IMR-90 (cell line): ENCODE data around the gene LEKR1. TPM values are rescaled to one million over a fixed set of nuclear protein-coding genes. Genes with fewer than 3 reads are reported as not detected.

Experiments
- ATAC-seq: fragments of 200-7000 bp; cut with Tn5 transposase; 2 replicates; pipeline ENCODE4 v1.9.1; 2020; ENCODE audit warnings: low read depth, mild to moderate bottlenecking, moderate library complexity
- BruUV-seq: library from RNA; stranded (reverse); fragments of 400-500 nt; replicated peaks from 2 replicates; lab custom pipeline; 2021; lab: Mats Ljungman, UMichigan
- CTCF ChIA-PET: fragments of 300-600 bp; formaldehyde crosslinking; extraction: SDS; loops from one replicate; lab custom pipeline; 2021; ENCODE audit warnings: antibody characterized with exemption; lab: Yijun Ruan, JAX
- POLR2A ChIA-PET: fragments of 300-600 bp; sonication (Branson Sonifier 250); formaldehyde crosslinking; loops from one replicate; lab custom pipeline; 2022; ENCODE audit warnings: antibody characterized with exemption; ENCODE audit not compliant: unreplicated experiment; lab: Charles Lee
- DNase-seq: peaks from one replicate; pipeline ENCODE4 v3.0.0; 2013
- H2AFZ ChIP-seq: replicated peaks from 2 replicates; pipeline ENCODE3; 2013; ENCODE audit warnings: low read length, mild to moderate bottlenecking; ENCODE audit not compliant: poor library complexity
- H2AK5ac ChIP-seq: 2 replicates; pipeline ENCODE4 v1.6.1; 2013; ENCODE audit warnings: low read depth, low read length, inconsistent platforms
- H2AK9ac ChIP-seq: replicated peaks from 2 replicates; pipeline ENCODE3; 2013; ENCODE audit warnings: mild to moderate bottlenecking, low read depth, low read length, moderate library complexity; ENCODE audit not compliant: poor library complexity
- H2BK120ac ChIP-seq: 2 replicates; pipeline ENCODE4 v1.6.1; 2013; ENCODE audit warnings: low read depth, low read length, inconsistent platforms
- H2BK15ac ChIP-seq: 3 replicates; pipeline ENCODE4 v1.6.1; 2013; ENCODE audit warnings: low read depth, low read length, inconsistent platforms
- H2BK20ac ChIP-seq: 2 replicates; pipeline ENCODE4 v1.6.1; 2013; ENCODE audit warnings: low read depth, mild to moderate bottlenecking, inconsistent platforms, low read length, moderate library complexity
- H2BK5ac ChIP-seq: 2 replicates; pipeline ENCODE4 v1.6.1; 2013; ENCODE audit warnings: mild to moderate bottlenecking, low read depth, low read length, inconsistent platforms; ENCODE audit not compliant: poor library complexity, severe bottlenecking
- H3K14ac ChIP-seq: replicated peaks from 2 replicates; pipeline ENCODE4 v1.6.1; 2013; ENCODE audit warnings: low read depth, low read length, inconsistent platforms
- H3K18ac ChIP-seq: 2 replicates; pipeline ENCODE4 v1.6.1; 2013; ENCODE audit warnings: low read depth, low read length, control low read depth
- H3K23ac ChIP-seq: 2 replicates; pipeline ENCODE4 v1.6.1; 2013; ENCODE audit warnings: low read depth, low read length, inconsistent platforms
- H3K27ac ChIP-seq: 2 replicates; pipeline ENCODE4 v1.5.1; 2013; ENCODE audit warnings: mild to moderate bottlenecking, control low read depth, low read length; ENCODE audit not compliant: insufficient read depth
- H3K27me3 ChIP-seq: 2 replicates; pipeline ENCODE4 v1.6.1; 2013; ENCODE audit warnings: low read length; ENCODE audit not compliant: control insufficient read depth, insufficient read depth
- H3K36me3 ChIP-seq: 2 replicates; pipeline ENCODE4 v1.6.1; 2013; ENCODE audit warnings: low read length, mixed read lengths; ENCODE audit not compliant: control insufficient read depth, insufficient read depth
- H3K4ac ChIP-seq: 2 replicates; pipeline ENCODE4 v1.6.1; 2013; ENCODE audit warnings: low read depth, low read length, inconsistent platforms
- H3K4me1 ChIP-seq: 2 replicates; pipeline ENCODE4 v1.6.1; 2013; ENCODE audit warnings: low read length, mixed read lengths; ENCODE audit not compliant: control insufficient read depth, insufficient read depth
- H3K4me2 ChIP-seq: 2 replicates; pipeline ENCODE4 v1.6.1; 2013; ENCODE audit warnings: low read depth, mild to moderate bottlenecking, control low read depth, low read length, moderate library complexity
- H3K4me3 ChIP-seq: 2 replicates; pipeline ENCODE4 v1.5.1; 2013; ENCODE audit warnings: low read depth, mild to moderate bottlenecking, control low read depth, low read length, moderate library complexity; ENCODE audit not compliant: insufficient read depth
- H3K56ac ChIP-seq: 2 replicates; pipeline ENCODE4 v1.6.1; 2013; ENCODE audit warnings: low read length, inconsistent platforms; ENCODE audit not compliant: insufficient read depth; ENCODE audit errors: extremely low read depth
- H3K79me1 ChIP-seq, 2 experiments: 2 replicates each; pipeline ENCODE4 v1.6.1; 2013; ENCODE audit warnings: low read length in 2 of 2, inconsistent platforms in 1 of 2, low read depth in 1 of 2
- H3K9ac ChIP-seq: 2 replicates; pipeline ENCODE4 v1.6.1; 2013; ENCODE audit warnings: low read depth, low read length, control low read depth
- H3K9me1 ChIP-seq: 2 replicates; pipeline ENCODE4 v1.6.1; 2013; ENCODE audit warnings: low read length, inconsistent platforms; ENCODE audit not compliant: insufficient read depth
- H3K9me3 ChIP-seq: 2 replicates; pipeline ENCODE4 v1.6.1; 2013; ENCODE audit warnings: low read length; ENCODE audit not compliant: control insufficient read depth, insufficient read depth
- H4K20me1 ChIP-seq: 2 replicates; pipeline ENCODE4 v1.6.1; 2013; ENCODE audit warnings: low read length, inconsistent platforms; ENCODE audit not compliant: insufficient read depth
- H4K5ac ChIP-seq: 2 replicates; pipeline ENCODE4 v1.6.1; 2013; ENCODE audit warnings: mild to moderate bottlenecking, low read depth, low read length, control low read depth
- H4K8ac ChIP-seq, 2 experiments: 2 replicates each; pipeline ENCODE4 v1.6.1; 2013; ENCODE audit warnings: low read depth in 2 of 2, low read length in 2 of 2, control low read depth in 1 of 2, inconsistent platforms in 1 of 2
- H4K91ac ChIP-seq: 2 replicates; pipeline ENCODE4 v1.6.1; 2013; ENCODE audit warnings: low read depth, low read length, inconsistent platforms; ENCODE audit not compliant: insufficient read depth
- CHD1 ChIP-seq: IDR thresholded peaks from 2 replicates; pipeline ENCODE4 v1.6.1; 2012; ENCODE audit warnings: low read depth, low read length, improper control_type of control experiment
- FOS ChIP-seq: fragments of 150-350 bp; IDR thresholded peaks from 2 replicates; pipeline ENCODE4 v1.6.1; 2016; ENCODE audit warnings: low read depth, low read length
- MAZ ChIP-seq: IDR thresholded peaks from 2 replicates; pipeline ENCODE4 v1.6.1; 2012; ENCODE audit warnings: low read depth, mild to moderate bottlenecking, low read length, improper control_type of control experiment, moderate library complexity, borderline replicate concordance
- MXI1 ChIP-seq: IDR thresholded peaks from 2 replicates; pipeline ENCODE4 v1.6.1; 2012; ENCODE audit warnings: low read depth, mild to moderate bottlenecking, low read length, moderate library complexity, borderline replicate concordance
- NFE2L2 ChIP-seq: fragments of 150-350 bp; IDR thresholded peaks from 2 replicates; pipeline ENCODE4 v1.6.1; 2016; ENCODE audit warnings: low read depth, mild to moderate bottlenecking, low read length
- POLR2A ChIP-seq: IDR thresholded peaks from 2 replicates; pipeline ENCODE4 v1.6.1; 2012; ENCODE audit warnings: mild to moderate bottlenecking, low read depth, low read length
- RAD21 ChIP-seq: IDR thresholded peaks from 2 replicates; pipeline ENCODE4 v1.6.1; 2012; ENCODE audit warnings: low read length, improper control_type of control experiment
- RCOR1 ChIP-seq: IDR thresholded peaks from 2 replicates; pipeline ENCODE4 v1.6.1; 2012; ENCODE audit warnings: mild to moderate bottlenecking, low read length, improper control_type of control experiment; ENCODE audit not compliant: insufficient replicate concordance
- RFX5 ChIP-seq: IDR thresholded peaks from 2 replicates; pipeline ENCODE4 v1.8.0; 2012; ENCODE audit warnings: low read depth, mild to moderate bottlenecking, low read length, moderate library complexity
- SMC3 ChIP-seq: fragments of 150-350 bp; IDR thresholded peaks from 2 replicates; pipeline ENCODE4 v1.6.1; 2016; ENCODE audit warnings: low read depth, mild to moderate bottlenecking, antibody characterized with exemption, low read length, moderate library complexity
- USF2 ChIP-seq: fragments of 150-350 bp; IDR thresholded peaks from 2 replicates; pipeline ENCODE4 v1.6.1; 2017; ENCODE audit warnings: mild to moderate bottlenecking, antibody characterized with exemption, low read length, low read depth
- dilution Hi-C: fragments of 300-500 bp; cut with HindIII; formaldehyde crosslinking; loops from one replicate; pipeline ENCODE4 v1.14.3; 2018; ENCODE audit warnings: low sequenced_read_pairs; ENCODE audit not compliant: unreplicated experiment
- in situ Hi-C: fragments of 300-500 bp; cut with MboI; formaldehyde crosslinking; loops from 3 replicates; pipeline ENCODE4 v1.14.3; 2019; ENCODE audit warnings: low sequenced_read_pairs, inconsistent platforms, mixed read lengths
- intact Hi-C: fragments of 100-400 bp; cut with micrococcal nuclease; formaldehyde crosslinking; loops from 2 replicates; pipeline ENCODE4 v1.10.0; 2022
- polyA plus RNA-seq, 3 experiments: library from polyadenylated mRNA; depleted of rRNA; stranded (reverse); fragments of >200 nt; gene quantifications; 2 replicates each; pipeline ENCODE4 v1.2.3, GENCODE V29; 2012; ENCODE audit warnings: low replicate concordance in 1 of 3
- total RNA-seq: library from RNA; depleted of rRNA; stranded (reverse); fragments of >200 nt; gene quantifications from 2 replicates; pipeline ENCODE4 v1.2.3, GENCODE V29; 2012

The LEKR1 gene
- total and polyA plus RNA-seq, 2 of the 4 experiments (the other 2 are of a cell fraction): 0.19 to 0.36 TPM

- Histone ChIP-seq H3K79me1 (no peaks in the 10 kb centered on the region), H2AK9ac (no peak overlapping the region), H3K4me3 (no peak overlapping the region), H3K27ac (no peak overlapping the region), H4K20me1 (no peaks in the 10 kb centered on the region), H2AK5ac (no peak overlapping the region), H3K36me3 (no peaks in the 10 kb centered on the region), H3K4ac (no peak overlapping the region), H3K9ac (no peak overlapping the region), H4K91ac (no peak overlapping the region), H3K9me1 (no peaks in the 10 kb centered on the region), H3K9me3 (no peaks in the 10 kb centered on the region), H3K4me1 (peaks cover 5% of the 10 kb centered on the region; the same call in 1 of the 2 replicates), H2BK15ac (no peak overlapping the region), H3K23ac (no peak overlapping the region), H4K8ac (no peak overlapping the region), H2BK20ac (no peak overlapping the region), H3K14ac (no peak overlapping the region), H2BK5ac (no peak overlapping the region), H3K56ac (no peak overlapping the region), H4K5ac (no peak overlapping the region), H2AFZ (no peak overlapping the region), H3K27me3 (no peaks in the 10 kb centered on the region), H2BK120ac (no peak overlapping the region; the same call in 1 of the 2 replicates), H3K18ac (no peak overlapping the region), H3K4me2 (no peak overlapping the region)
- BruUV-seq: no TSS peak
- DNase-seq (no peak), ATAC-seq (no peak)
- CTCF ChIA-PET: no interaction called here
- TF ChIP-seq POLR2A (no peak), MXI1 (no peak), RFX5 (no peak), CHD1 (no peak), MAZ (no peak), RAD21 (no peak), SMC3 (no peak), NFE2L2 (no peak), USF2 (no peak), FOS (no peak), RCOR1 (no peak)
- intact Hi-C loops: no loop called here
- dilution Hi-C loops: no loop called here
- in situ Hi-C loops: no loop called here
- POLR2A ChIA-PET: no interaction called here
Observed at GRCh38 chr3:156806698-156807097, 19.5 kb upstream of the LEKR1 start.
